GM18868 (cell line): ENCODE data around the gene PMVK.
"Not testable (repeated sequence)": the region's sequence is repeated elsewhere in the genome, so short reads cannot be mapped to it uniquely, and the experiment has no call there.

Experiments
- ATAC-seq: cut with Tn5 transposase; IDR thresholded peaks from one replicate; pipeline ENCODE4 v1.9.1; 2021; ENCODE audit warnings: mild to moderate bottlenecking, moderate library complexity; ENCODE audit not compliant: unreplicated experiment

Gene PMVK

DNA sequence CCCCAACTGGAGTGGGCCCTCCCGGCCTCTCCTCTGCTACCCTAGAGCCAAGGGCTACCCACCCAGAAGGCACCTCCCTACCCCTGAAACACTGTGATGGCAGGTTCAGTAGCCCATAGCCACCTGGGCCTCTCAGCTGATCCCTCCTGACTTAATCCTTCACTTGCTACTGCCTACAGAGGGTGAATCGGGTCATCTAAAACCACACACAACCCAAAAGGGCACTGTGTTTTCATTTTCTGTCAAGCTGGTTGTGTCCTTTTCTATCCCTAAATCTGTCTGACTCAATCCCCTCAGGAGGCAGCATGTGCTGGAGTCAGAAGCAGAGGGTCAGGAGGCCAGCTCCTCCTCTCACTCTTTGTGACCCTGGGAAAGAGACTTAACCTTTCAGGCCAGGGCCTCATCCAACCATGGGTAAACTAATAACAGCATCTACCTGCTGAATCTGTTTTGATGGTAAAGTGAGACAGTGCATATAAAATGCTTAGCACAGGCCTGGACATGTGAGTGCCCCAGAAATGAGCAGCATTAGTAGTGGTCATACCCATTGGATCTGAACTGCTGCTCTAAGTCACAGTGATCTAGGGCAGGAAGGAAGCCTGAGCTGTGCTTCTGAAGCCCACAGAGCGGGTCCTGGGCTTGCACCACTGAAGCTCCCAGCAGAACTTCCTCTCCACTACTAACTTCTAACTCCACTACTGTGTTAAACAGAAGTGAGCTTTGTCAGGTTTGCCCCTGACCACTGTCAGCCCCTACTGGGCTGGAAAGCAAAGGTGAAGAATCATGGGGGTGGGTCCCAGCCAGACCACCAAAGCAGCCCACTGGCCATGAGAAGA is 11.0 kb downstream of the PMVK start:
- ATAC-seq, result no peak

DNA sequence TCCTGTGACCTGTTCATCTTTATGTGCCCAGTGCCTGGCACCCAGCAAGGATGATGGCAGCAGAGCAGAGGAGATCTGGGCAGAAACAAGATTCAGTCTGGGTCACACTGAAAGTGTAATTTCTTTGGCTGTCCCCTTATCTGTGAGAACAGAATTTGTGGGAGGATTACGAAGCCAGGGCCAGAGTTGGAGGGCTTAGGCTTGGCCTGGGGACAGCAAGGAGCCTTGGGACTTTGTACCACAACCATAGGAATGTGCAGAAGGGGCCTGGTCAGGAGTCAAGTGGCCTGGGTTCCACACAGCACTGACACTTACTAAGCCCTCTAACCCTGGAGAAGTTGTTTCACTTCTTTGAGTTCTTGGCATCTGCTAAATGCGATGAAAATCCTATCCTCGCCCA is 12.8 kb downstream of the PMVK start:
- no peak for ATAC-seq

DNA sequence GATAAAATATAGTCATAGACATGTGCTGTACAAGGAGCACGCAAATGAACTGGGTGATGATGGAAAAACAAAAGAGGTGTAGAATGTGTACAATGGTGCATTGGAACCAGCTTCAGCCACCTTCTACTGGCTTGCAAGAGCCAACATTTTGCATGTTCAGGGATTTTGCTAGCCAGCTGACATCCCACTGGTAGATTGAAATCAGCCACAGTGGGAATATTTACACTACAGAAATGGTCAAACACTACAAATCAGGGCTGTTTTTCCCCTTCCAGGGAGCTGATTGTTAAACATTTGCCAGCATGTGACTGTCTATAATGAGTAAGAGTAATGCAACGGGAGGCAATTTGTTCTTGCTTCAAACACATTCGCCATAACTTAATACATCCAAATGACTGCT is 23.2 kb downstream of the PMVK start:
- ATAC-seq, result no peak

DNA sequence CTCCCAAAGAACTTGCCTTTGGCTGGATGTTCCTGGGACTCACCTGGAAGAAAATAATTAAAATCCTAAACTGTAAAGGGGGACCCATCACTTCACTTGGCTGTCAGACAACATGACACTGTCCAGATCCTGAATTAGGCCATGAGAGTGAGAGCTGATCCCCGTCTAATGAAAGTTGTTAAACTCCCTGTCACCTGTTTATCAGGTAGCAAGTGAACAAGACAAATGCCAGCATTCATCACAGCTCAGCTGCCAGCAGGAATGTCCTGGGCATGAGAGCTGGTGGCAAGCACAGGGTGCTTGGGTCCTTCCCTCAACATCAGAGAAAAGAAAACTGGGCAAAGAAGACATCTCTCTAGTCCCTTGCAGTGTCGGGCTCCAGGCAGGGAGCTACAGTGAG is 23.8 kb downstream of the PMVK start:
- no peak for ATAC-seq

DNA sequence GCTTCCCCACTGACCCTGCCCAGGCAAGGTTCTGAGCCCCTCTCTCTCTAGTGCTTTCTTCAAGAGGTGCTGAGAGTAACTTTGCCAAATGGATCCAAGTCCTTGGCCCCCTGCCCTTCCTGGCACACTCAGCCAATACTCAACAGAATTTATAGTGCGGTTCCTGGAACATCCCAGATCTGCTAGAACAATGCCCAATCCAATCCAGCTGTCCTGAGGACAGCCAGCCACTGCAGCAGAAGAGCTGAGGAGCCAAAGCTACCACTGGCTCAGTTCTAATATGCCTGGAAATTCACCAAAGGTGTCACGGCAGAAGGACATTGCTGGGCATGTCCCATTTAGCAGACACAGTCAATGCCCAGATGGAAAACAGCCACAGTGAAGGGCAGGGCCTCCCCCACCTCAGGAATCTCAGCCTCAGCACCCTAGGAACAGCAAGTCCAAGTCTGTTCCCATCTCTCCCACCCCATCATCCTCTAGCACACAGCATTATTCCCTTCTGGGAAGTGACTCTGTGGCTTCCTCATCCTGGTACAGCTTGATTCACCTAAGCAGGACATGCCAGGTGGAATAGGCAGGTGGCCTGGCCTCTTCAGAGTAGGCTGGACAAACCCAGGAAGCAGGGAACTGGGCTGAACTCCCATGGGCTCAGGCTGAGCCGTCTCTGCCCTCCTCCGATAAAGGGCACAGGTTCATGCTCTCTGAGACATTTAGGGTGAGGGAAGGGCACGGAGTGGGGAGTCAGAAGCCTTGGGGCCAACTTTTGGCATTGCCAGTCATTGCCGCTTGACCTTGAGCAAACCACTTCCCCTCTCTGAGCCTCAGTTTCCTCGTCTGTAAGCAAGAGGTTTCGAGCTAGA is 24.6 kb downstream of the PMVK start:
- ATAC-seq, result no peak

DNA sequence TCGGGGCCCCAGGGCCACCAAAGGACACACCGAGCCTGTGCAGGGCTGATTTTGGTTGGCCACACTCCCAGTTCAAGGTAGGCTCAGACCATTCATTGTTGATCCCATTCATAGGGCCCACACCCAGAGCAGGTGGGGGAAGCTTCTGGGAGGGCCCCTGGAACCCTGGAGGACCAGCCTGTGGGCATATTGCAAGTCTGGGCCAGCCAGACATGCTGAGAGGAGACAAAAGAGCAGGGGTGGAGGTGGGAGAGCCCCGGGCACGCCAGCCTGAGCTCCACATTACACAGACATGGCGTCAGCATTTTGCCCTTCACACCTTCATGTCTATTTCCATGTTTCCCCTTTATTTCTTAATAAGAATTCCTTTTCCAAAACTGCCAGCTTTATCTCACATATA is 25.7 kb downstream of the PMVK start:
- no peak for ATAC-seq

DNA sequence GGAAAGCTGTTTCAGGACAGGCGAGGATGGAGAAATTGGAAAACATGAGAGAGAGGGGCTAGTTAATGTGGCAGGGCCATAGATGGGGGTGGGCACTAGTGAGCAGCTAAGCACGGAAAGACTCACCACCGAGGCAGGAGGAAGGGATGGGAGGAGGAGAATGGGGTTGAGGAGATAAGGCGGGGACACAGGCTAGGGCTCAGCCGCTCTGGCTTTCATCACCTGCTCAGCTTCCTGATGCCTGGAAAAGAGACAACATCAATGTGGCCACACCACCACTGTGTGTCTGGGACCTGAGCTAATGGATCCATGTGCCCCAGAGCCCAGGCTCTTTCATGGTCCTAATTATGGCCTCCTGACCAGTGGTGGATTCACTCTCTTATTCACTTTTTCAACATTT is 27.6 kb downstream of the PMVK start:
- no peak for ATAC-seq

DNA sequence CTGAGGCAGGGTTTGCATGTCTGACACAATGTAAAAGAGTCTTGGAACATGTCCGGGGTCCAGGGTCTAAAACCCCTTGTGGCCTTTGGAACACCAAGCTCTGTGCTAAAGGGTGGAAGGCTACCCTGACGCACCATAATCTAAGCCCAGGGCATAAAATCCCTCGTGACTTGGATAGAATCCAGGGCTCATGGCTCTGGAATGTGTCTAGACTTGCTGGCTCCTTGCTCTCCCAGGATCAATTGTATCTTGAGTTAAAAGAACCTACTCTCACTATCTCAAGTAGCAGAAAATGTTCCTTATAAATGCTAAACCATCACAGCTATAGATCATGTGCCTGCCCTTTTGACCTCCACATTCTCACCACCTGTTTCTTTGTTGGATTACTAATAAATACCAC is 28.4 kb downstream of the PMVK start:
- ATAC-seq, result not testable (repeated sequence)

DNA sequence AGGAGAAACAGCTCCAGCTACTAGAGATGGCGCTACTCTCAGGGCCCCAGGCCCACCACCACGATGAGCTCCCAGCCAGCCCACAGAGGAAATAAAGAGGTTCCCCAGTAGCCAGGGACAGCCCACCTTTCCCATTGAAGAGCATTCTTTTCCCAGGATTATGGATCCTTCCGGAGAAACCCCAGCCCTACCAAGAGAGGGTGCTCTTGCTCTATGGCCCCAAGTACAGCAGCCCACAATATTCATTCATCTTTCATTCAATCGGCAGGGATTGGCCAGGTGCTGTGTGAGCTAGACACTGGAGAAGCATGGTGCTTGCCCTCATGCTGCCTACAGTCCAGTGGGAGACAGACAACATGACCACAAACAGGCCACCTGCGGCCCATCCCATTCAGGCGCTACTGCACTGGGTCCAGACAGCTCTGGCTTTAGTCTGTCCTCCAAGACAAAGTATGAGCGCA is 29.9 kb downstream of the PMVK start:
- ATAC-seq, result no peak

DNA sequence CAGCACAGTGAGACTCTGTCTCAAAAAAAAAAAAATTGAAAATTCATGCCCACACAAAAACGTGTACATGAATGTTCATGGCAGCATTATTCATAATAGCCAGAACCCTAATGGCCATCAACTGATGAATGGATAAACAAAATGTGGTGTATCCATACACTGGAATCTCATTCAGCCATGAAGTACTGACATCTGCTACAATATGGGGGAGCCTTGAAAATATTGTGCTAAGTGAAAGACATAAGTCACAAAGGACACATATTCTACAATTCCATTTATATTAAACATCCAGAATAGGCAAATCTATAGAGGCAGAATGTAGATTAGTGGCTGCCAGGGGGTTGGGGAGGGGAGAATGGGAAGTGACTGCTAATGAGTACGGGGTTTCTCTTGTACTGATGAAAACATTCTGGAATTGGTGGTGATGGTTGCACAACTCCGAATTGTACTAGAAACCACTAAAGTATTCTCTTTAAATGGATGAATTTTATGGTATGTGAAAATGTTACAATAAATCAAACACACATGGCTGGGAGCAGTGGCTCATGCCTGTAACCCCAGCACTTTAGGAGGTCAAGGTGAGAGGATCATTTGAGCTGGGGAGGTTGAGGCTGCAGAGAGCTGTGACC is 33.5 kb downstream of the PMVK start:
- no peak for ATAC-seq

DNA sequence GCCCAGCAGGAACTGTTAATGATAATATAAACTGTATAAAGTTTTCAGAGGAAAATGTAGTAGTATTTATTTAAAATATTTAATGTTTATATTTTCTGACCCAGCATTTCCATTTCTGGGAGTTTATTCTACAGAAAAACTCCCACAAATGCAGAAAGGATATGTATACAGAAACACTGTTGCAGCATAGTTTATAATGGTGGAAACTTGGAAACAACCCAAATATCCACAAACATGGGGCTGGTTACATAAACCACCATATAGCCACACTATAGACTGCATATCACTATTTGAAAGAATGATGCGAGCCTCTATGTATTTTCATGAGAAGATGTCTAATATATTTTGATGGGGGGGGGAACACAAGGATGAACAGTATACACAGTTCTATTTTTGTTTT is 34.9 kb downstream of the PMVK start:
- no peak for ATAC-seq

DNA sequence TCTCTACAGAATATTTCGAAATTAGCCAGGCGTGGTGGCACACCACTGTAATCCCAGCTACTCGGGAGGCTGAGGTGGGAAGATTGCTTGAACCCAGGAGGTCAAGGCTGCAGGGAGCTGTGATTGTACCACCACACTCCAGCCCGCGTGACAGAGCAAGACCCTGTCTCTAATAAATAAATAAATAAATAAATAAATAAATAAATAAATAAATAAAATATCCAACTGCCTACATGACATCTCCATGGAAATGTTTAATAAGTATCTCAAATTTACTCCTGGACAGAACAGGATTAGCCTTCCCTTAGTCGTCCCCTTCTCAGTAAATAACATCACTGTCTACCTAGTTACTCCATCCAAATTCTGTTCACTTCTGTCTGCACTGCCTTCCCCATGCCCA is 37.5 kb downstream of the PMVK start:
- no peak for ATAC-seq

DNA sequence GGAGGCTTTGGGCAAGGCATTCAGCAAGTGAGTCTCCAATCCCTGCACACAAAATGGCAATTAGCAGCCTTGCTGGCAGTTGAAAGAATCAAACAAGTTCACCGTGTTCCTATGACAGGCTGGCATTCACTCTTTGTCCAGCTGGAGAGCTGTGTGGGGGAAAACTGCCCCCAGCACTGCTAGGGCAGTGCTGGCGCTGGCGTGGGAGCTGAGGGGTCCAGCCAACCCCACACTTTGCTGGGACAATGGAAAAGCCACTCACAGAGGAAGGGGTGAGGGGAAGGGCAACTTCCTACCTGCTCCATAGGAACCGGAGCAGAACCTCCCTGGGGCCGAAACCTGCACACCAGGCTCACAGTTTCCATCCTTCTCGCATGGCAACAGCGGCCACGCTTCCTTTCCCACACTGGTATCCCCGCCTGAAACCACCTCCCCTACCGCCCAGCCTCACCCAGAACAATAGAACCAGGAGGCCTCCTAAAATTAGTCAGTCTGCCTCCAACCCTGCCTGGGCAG is 39.7 kb downstream of the PMVK start:
- no peak for ATAC-seq

DNA sequence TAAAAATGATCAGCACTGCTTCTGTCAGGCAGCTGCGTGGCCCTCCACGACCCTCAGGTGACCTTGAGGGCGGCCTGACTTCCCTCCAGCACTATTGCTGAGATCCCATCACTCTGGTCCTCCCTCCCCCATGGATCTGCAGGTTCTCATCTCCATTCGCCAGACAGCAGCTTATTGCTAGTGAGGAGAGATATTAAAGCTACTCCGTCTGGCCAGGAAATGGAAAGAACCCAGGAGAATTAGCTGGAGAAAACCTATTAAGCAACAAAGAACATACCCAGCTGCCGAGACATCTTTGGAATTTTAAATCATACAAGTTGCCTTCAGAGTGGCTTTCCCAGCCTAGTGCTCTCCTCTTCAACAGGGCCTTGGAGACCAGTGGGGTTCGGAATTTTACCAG is 40.7 kb downstream of the PMVK start:
- no peak for ATAC-seq

DNA sequence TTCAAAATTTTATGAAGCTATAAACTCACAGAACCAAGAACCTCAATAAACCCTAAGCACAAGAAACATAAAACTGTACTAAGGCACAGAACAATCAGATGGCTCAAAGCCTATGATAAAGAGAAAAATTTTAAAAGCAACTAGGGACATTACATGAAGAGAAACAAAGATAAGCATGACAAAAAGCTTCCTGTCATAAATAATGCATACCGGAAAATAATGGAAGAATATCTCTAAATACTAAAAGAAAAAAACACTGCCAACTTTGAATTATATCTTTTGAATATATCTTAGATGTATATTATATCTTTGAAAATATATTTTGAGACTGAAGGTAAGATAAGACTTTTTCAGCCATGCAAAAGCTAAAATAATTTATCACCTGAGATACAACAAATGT is 45.1 kb downstream of the PMVK start:
- no peak for ATAC-seq

DNA sequence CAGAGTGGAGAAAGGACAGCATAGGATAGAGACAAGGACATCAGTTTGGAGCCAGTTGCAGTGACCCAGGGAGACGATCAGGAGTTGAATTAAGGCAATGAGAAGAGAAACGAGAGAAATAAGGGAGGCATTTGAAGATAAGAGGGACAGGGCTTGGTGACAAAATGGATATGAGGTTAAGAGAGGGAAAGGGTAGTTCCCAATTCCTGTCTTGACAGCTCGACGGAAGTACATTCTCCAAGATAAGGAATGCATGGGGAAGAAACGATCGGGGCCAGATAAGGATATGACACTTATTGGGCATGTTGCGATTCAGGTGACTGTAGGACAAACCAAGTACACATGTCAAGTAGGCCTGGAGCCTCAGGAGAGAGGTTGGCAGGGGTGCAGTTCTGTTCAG is 47.8 kb downstream of the PMVK start:
- ATAC-seq, result no peak

DNA sequence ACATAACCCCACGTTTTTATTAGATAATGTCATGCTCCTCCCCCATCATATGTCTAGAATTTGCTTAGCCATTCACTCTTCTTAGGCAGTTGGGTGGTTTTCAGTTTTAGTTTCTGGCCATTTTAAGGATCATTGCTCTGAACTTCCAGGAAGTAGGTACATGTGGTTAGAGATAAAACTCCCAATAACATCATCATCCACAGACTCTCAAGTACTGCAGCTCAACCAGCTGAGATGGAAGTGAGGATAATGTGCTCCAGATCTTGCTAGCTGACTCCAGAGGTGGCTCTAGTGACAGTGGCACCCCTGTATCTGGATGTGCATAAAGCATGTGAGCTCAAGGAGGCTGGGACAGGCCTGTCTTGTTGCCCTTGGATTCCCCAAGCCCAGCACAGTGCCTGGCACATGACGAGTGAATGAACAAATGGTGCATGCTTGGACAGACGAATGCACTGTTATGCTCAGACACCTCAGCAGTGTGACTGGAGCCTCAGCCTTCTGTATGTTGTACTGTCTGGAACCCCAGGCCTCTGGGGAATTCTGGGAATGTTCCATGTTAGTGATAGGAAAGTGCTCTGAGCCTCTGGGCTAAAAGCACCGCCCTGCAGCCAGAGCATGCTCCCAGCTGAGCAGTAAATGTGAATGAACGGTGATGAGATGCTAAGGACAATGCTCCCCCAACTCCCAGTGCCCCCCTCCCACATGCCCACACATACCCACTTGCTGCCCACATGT is 50.1 kb downstream of the PMVK start:
- ATAC-seq, result no peak

DNA sequence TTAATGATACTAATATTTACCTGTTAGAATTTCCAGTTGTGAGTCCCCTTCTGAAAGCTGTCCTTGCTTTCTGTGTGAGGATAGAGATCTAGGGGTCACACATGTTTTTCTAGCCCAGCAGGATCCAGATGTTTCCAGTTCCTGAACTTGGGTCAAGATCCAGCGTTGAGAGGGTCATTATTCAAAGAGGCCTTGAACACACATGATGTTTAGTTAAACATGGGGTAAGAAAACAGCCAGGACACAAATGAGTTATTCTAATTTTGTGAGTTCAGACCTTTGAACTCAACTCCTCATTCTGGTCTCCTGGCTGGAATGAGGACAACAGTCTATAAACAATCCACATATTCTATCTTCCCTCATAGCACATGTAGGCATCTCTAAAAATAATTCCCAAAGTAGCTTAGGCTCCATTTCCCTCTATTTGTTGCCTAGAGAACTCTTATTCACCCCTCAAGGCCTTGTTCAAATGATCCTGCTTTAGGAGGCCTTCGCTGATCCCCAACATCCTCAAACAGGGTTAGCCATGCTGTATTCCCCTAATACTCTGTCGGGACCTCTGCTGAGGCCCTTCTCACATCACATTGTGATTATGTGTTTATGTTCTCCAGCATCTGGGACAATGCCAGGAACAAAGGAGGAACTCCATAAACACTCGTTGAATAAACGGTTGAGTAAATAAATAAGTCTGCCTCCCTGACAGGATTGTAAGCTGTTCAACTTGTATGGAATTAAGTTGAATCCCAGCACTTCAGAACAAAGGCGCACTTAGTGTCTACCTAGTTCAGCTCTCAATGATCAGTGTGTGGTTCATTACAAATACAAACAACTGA is 51.4 kb downstream of the PMVK start:
- no peak for ATAC-seq

DNA sequence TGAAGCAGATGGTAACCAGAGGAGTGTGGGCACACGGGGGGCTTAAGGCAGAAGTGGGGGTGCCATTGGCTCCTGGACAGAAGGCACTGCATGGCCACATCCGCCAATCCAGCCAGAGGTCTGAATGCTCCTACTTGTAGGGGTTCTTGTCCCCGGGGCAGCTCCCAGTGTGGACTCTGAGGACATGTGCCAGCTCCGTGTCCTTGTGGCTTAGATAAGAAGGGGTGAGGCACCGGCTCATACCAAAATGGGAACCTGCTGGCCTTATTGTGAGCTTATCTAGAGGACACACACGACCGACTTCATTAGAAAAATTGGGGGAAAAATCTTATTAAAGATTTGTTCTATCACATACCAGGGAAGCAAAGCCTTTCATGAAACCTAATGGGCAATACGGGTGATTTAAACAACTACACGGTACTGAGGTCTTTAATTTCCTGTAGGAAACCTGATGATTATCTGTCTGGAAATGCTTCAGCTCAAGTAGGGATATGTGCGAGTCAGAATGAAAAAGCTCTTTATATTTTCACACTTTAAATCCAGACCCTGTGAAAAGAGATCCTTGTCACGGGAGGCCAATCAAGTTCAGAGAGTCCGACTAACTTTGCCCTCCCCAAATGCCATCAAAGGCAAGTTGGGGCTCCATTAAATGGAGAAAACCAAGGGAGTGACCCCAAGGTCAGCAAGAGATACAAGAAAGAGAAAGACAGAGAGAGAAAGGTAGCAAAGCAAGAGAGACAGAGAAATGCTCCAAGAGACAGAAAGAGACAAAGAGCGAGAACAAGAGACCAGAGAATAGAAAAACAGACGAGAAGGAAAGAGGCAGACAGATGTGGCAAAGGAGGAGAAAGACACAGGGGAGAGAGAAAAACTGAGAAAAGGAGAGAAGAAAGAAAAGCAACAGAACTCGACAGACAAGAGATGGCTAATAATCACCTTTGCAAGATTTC is 52.3 kb downstream of the PMVK start:
- ATAC-seq, result no peak
